ENCODE results near the gene TMEM106C. TPM values are rescaled to one million over a fixed set of nuclear protein-coding genes. Genes with fewer than 3 reads are reported as not detected.

The TMEM106C gene
- total RNA-seq, 2 donors from 2014 or later: 54.6 to 91.1 TPM

GRCh38 chr12:47985596-47986290 lies 22.3 kb downstream of the TMEM106C start:
- Histone ChIP-seq H3K9me3 (no peaks in the 10 kb centered on the region), H3K4me1 (replicated peaks) (no peaks in the 10 kb centered on the region), H3K36me3 (no peaks in the 10 kb centered on the region), H3K4me3 (no peak overlapping the region), H3K27me3 (replicated peaks; ENCODE audit: insufficient read depth) (no peaks in the 10 kb centered on the region), H3K27ac (no peak overlapping the region)
- DNase-seq (ENCODE audit: low spot score): no peak
- WGBS: 90% methylated on average over 16 of the region's 16 CpGs
- intact Hi-C loops (cut with DNase I): no loop called here
- no peak for TF ChIP-seq POLR2AphosphoS5 (IDR thresholded peaks at IDR 0.05)
- TF ChIP-seq, protein P1, sequence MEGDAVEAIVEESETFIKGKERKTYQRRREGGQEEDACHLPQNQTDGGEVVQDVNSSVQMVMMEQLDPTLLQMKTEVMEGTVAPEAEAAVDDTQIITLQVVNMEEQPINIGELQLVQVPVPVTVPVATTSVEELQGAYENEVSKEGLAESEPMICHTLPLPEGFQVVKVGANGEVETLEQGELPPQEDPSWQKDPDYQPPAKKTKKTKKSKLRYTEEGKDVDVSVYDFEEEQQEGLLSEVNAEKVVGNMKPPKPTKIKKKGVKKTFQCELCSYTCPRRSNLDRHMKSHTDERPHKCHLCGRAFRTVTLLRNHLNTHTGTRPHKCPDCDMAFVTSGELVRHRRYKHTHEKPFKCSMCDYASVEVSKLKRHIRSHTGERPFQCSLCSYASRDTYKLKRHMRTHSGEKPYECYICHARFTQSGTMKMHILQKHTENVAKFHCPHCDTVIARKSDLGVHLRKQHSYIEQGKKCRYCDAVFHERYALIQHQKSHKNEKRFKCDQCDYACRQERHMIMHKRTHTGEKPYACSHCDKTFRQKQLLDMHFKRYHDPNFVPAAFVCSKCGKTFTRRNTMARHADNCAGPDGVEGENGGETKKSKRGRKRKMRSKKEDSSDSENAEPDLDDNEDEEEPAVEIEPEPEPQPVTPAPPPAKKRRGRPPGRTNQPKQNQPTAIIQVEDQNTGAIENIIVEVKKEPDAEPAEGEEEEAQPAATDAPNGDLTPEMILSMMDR (IDR thresholded peaks at IDR 0.05): no peak
- TF ChIP-seq POLR2A (IDR thresholded peaks at IDR 0.05): no peak

DNA sequence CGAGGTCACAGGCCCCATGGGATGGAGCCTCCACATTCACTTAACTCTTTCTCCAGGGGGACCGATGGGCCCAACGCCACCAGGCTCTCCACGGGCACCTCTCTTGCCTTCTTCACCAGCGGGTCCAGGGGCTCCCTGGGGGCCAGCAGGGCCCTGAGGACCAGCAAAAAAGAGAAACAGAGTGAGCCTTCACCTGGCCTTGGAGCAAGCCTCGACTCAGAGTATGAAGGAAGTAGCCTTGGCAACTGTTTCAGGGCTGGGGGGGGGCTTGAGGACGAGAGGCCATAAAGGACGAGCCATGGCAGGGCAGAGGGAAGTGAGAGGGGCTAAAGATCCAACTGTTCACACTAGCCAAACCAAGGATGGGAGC lies 22.9 kb downstream of the TMEM106C start:
- TF ChIP-seq, protein P1 (IDR thresholded peaks at IDR 0.05): no peak
- no peak for TF ChIP-seq POLR2A (IDR thresholded peaks at IDR 0.05)
- TF ChIP-seq POLR2AphosphoS5 (IDR thresholded peaks at IDR 0.05): no peak
- Histone ChIP-seq H3K4me1 (replicated peaks) (no peaks in the 10 kb centered on the region), H3K9me3 (no peaks in the 10 kb centered on the region), H3K36me3 (no peaks in the 10 kb centered on the region), H3K27ac (no peak overlapping the region), H3K27me3 (replicated peaks; ENCODE audit: insufficient read depth) (no peaks in the 10 kb centered on the region), H3K4me3 (no peak overlapping the region)
- intact Hi-C loops (cut with DNase I): no loop called here
- 80% methylated on average over 8 of the region's 8 CpGs for WGBS
- DNase-seq (ENCODE audit: low spot score): no peak

DNA sequence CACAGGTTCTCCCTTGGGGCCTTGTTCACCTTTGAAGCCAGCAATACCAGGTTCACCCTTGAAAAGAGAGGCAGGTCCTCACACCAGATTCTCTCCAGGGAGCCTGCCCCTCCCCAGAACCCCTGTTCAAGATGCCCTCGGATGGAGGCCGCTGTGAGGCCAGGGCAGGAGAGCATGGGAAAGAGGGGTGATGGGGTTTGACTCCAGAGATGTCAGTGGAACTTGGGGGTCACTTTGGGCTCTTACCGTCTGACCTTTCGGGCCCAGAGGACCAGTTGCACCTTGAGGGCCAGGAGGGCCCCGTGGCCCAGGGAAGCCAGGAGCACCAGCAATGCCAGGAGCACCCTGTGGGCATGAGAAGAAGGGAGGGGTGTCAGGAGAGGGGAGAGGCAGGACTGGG lies 23.4 kb downstream of the TMEM106C start:
- no peak for DNase-seq (ENCODE audit: low spot score)

DNA sequence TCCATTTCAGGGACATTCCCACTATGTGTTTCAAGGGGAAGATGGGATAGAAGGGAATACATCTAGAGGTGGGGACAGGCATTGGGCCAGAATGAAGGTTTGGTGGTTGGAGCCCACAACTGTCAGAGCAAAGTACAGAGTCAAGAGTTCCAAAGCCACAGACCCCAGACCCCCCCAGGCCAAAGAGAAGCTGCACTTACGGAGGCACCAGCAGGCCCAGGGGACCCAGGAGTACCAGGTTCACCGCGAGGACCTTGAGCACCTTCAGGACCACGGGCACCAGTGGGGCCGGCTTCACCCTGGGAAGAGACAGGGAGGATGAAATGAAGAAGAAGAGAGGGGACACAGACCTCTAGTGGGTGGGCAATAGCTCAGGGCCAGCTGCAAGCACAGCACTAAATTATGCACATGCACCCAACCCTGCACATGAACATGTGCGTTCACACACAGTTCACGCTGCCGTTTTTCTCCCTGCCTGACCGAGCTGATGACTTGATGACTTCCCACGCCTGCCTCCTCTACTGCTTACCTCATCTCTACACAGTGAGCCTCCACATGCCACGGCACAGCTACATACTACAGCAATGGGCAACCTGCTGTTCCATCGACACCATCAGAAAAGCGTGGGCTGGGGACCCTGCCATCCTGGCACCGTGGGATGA lies 24.1 kb downstream of the TMEM106C start:
- no peaks in the 10 kb centered on the region for H3K4me1 ChIP-seq (replicated peaks)
- no peaks in the 10 kb centered on the region for H3K27me3 ChIP-seq (replicated peaks; ENCODE audit: insufficient read depth)
- H3K36me3 ChIP-seq: no peaks in the 10 kb centered on the region
- no peaks in the 10 kb centered on the region for H3K9me3 ChIP-seq
- intact Hi-C loops (cut with DNase I): no loop called here
- TF ChIP-seq POLR2AphosphoS5 (IDR thresholded peaks at IDR 0.05) (no peak), POLR2A (IDR thresholded peaks at IDR 0.05) (no peak)
- TF ChIP-seq, protein P1 (IDR thresholded peaks at IDR 0.05): no peak
- H3K27ac ChIP-seq: no peak overlapping the region
- H3K4me3 ChIP-seq: no peak overlapping the region
- no peak for DNase-seq (ENCODE audit: low spot score)
- 85% methylated on average over 14 of the region's 14 CpGs for WGBS

More for the DNA sequence above, 23.4 kb downstream of the TMEM106C start:
- TF ChIP-seq, protein P1 (IDR thresholded peaks at IDR 0.05): no peak
- TF ChIP-seq POLR2AphosphoS5 (IDR thresholded peaks at IDR 0.05): no peak
- no peak for TF ChIP-seq POLR2A (IDR thresholded peaks at IDR 0.05)
- no peaks in the 10 kb centered on the region for H3K4me1 ChIP-seq (replicated peaks)
- intact Hi-C loops (cut with DNase I): no loop called here
- H3K36me3 ChIP-seq: no peaks in the 10 kb centered on the region
- no peaks in the 10 kb centered on the region for H3K27me3 ChIP-seq (replicated peaks; ENCODE audit: insufficient read depth)
- no peak overlapping the region for H3K4me3 ChIP-seq
- 98% methylated on average over 5 of the region's 5 CpGs for WGBS
- no peaks in the 10 kb centered on the region for H3K9me3 ChIP-seq
- no peak overlapping the region for H3K27ac ChIP-seq
